SU-DHL-6 (cell line): ENCODE measurements around the gene NNMT.

Experiments used
- EZH2phosphoT487 ChIP-seq: fragments of 200-600 bp; sonication (generic), shearing (Covaris generic); conservative IDR thresholded peaks from 2 replicates; pipeline ENCODE4 v1.6.1; 2018; ENCODE audit warnings: mild to moderate bottlenecking, antibody characterized with exemption, low read length, moderate library complexity, mixed read lengths
- TF ChIP-seq, protein P1 (sequence below): fragments of 200-600 bp; sonication (generic); IDR thresholded peaks from one replicate; pipeline ENCODE4 v1.5.1; 2017; ENCODE audit warnings: antibody characterized with exemption, mild to moderate bottlenecking, low read length, moderate library complexity; ENCODE audit not compliant: insufficient read depth, poor library complexity, severe bottlenecking

DNA sequence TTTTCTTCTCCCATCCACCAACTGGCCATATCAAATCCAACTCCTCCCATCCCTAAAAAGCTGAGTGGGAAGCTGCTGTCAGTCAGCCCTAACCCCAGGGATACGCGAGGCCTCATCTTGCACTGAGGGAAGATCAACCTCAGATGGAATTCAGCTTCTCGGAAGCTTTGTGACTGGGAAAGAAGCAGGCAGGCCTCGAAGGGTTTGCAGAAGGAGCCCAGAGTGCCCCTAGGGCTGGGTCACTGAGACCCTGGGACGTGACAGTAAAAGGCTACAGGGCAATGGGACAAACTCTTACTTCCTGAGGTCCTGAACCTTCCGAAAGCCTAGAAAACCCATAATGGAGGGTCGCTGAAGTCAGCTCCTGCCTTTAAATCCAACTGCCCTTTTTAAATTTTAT, 34.4 kb upstream of the NNMT start:
- no peak for TF ChIP-seq EZH2phosphoT487
- TF ChIP-seq, protein P1, sequence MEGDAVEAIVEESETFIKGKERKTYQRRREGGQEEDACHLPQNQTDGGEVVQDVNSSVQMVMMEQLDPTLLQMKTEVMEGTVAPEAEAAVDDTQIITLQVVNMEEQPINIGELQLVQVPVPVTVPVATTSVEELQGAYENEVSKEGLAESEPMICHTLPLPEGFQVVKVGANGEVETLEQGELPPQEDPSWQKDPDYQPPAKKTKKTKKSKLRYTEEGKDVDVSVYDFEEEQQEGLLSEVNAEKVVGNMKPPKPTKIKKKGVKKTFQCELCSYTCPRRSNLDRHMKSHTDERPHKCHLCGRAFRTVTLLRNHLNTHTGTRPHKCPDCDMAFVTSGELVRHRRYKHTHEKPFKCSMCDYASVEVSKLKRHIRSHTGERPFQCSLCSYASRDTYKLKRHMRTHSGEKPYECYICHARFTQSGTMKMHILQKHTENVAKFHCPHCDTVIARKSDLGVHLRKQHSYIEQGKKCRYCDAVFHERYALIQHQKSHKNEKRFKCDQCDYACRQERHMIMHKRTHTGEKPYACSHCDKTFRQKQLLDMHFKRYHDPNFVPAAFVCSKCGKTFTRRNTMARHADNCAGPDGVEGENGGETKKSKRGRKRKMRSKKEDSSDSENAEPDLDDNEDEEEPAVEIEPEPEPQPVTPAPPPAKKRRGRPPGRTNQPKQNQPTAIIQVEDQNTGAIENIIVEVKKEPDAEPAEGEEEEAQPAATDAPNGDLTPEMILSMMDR: no peak
